ENCODE measurements around the gene STK16. TPM values are rescaled to one million over a fixed set of nuclear protein-coding genes. Genes with fewer than 3 reads are reported as not detected.

The STK16 gene
- total RNA-seq, 4 donors from 2014 or later: 13.7 to 22.2 (median 15.4) TPM

DNA sequence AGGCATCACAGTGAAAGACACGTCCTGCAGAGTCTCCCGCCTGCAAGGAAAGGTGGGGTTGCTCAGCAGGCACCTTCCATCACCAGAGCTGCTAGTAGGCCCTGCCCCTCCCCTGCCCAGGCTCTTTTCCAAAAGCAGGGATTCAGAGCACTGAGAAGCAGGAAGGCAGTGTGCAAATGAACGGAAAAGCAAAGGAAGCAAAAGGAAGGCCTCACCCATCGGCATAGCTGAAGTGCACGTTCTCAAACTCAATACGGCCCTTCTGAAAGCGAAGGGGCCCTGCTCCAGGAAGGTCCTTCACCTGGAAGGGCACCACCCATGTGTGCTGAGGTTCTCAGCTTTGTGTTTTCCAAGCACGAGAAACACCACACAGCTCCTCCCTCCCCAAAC is 32.3 kb upstream of the STK16 start:
- TF ChIP-seq, protein P1, sequence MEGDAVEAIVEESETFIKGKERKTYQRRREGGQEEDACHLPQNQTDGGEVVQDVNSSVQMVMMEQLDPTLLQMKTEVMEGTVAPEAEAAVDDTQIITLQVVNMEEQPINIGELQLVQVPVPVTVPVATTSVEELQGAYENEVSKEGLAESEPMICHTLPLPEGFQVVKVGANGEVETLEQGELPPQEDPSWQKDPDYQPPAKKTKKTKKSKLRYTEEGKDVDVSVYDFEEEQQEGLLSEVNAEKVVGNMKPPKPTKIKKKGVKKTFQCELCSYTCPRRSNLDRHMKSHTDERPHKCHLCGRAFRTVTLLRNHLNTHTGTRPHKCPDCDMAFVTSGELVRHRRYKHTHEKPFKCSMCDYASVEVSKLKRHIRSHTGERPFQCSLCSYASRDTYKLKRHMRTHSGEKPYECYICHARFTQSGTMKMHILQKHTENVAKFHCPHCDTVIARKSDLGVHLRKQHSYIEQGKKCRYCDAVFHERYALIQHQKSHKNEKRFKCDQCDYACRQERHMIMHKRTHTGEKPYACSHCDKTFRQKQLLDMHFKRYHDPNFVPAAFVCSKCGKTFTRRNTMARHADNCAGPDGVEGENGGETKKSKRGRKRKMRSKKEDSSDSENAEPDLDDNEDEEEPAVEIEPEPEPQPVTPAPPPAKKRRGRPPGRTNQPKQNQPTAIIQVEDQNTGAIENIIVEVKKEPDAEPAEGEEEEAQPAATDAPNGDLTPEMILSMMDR (IDR thresholded peaks at IDR 0.05; ENCODE audit: low read depth): no peak

DNA sequence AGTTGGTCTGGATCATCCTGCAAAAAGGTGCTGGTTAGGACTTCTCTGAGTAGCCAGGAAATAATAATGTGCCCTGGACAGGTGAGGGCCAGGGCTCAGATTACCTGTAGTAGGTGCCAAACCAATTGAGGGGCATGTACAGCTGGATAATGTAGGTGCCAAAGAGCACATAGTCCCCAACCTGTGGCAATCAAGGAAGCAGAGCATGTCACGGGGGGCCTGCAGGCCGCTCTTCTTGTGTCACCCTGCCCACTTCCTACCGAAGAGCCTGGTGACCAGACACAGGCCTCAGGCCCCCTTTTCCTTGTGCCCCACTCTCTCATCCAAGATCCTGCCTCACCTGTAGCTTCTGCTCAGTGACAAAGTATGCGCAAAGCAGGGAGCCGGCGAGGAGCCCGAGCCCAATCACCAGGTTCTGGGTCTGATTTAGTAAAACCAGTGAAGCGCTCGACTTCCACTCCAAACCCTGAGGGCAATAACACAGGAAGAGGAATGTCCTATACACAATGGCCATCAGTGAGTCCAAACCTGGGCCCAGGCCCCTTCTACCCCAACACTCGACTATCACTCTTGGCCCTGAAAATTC is 31.7 kb upstream of the STK16 start:
- TF ChIP-seq, protein P1 (IDR thresholded peaks at IDR 0.05; ENCODE audit: low read depth): no peak

DNA sequence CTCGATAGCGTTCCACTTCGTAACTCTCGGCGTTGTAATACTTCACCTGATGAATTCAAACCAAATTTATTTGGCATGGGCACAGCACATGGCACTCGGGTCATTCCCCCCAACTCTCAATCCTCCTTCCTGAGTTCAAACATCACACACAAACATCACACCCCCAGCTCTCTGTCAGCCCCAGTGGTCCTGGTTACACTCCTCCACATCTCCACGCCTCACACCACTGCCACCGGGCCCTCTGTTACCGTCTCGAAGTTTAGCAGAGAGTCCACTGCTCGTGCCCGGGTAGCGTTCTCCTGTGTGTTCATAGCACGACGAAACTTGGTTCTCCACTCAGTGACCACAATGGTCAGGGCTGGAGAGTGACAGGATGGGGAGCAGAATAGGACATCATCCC is 31.1 kb upstream of the STK16 start:
- TF ChIP-seq, protein P1 (IDR thresholded peaks at IDR 0.05; ENCODE audit: low read depth): no peak

DNA sequence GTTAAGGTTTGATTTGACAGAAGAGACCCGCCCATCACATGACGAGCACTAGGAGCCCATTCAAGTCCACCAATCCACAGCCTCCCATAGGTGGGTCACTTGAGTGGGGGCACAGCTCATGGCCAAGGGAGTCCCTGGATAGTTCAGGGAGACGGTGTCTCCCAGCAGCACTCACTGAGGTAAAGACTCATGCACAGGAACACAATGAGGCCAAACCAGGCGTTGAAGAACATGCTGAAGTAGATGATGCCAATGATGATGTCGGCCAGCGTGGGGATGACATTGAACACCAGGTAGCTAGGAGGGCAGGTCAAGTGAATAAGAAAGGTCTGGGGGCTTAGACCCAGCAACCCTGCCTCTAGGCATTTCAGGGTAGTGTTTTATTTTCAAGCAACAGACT is 30.5 kb upstream of the STK16 start:
- TF ChIP-seq, protein P1 (IDR thresholded peaks at IDR 0.05; ENCODE audit: low read depth): no peak

DNA sequence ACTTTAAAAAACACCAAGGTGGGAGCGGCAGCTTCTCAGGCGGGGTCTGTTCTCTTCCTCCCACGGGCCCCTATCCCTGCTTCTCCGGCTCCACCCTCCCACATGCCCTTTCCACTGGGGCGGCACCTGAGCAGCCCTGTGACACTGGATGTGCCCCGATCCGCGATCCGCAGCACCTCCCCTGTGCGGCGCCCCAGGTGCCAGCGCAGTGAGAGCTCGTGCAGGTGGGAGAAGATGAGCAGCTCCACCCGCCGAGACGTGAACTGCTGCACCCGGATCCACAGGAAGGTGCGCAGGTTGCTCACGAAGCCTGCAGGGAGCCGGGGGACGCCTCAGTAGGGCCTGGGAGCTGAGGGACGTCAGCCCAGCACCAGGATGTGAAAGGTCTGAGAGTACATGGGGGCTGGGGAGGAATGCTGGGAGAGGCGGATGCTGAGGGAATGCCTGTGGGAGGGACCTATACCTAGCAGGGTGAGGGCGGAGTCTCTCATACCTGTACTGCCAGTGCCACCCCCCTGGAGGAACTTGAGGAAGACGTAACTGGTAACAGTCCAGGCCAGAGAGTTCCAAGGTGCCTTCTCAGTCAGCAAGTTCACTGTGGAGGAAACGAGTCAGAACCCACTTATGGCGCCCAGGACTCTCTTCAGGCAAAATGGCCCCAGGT is 29.3 kb upstream of the STK16 start:
- TF ChIP-seq, protein P1 (IDR thresholded peaks at IDR 0.05; ENCODE audit: low read depth): no peak

DNA sequence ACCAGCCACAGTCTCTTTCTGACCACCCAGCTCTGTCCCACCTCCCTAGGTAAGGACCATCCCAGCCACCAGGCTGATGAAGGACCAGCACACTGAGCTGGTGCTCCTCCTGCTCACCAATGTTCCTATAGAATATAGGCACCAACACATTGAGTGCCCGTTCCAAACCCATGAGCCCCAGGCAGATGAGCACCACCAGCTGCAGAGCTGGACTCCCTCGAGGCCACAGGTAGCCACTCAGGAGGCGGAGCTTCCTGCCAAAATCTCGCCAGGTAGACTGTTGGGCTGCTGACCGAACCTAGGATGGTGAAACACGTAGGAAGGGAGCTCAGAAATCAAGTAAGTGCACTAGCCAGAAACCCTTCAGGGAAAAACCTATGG is 28.8 kb upstream of the STK16 start:
- TF ChIP-seq, protein P1 (IDR thresholded peaks at IDR 0.05; ENCODE audit: low read depth): no peak

DNA sequence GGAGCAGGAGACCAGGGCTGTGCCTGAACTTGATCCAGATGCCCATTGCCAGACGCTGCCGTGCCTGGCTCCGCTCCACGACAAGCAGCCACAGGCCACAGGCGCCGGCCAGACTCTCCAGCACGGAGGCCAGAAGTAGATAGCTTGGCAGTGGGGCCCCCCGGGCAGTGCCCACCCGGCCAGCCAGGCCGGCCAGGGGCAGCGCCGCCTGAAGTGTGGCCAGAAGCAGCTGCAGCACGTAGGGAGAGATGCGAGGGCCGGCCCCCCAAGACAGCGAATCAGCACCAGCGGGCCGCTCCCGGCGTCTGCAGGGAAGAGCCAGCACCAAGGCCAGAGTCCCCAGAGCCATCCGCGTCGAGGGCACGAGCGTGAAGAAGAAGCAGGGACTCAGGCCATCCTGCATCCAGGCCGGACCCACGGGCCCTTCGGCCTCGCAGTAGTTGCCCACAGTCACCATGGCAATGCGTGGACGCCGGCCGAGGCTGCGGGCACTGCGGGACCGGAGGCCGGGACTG is 27.0 kb upstream of the STK16 start:
- TF ChIP-seq, protein P1 (IDR thresholded peaks at IDR 0.05; ENCODE audit: low read depth): no peak

Data from subcutaneous adipose tissue (tissue), 4 donors.